ENCODE data around the gene LCAT. TPM values are rescaled to one million over a fixed set of nuclear protein-coding genes. Genes with fewer than 3 reads are reported as not detected.

Gene LCAT
- total RNA-seq, 2 donors from 2014 or later = 6.9 to 17.4 TPM

- intact Hi-C loops (cut with DNase I) = no loop called here
- no peaks in the 10 kb centered on the region for H3K4me1 ChIP-seq (replicated peaks)
Measured at GRCh38 chr16:67942510-67943255, 1.2 kb downstream of the LCAT start.

DNA sequence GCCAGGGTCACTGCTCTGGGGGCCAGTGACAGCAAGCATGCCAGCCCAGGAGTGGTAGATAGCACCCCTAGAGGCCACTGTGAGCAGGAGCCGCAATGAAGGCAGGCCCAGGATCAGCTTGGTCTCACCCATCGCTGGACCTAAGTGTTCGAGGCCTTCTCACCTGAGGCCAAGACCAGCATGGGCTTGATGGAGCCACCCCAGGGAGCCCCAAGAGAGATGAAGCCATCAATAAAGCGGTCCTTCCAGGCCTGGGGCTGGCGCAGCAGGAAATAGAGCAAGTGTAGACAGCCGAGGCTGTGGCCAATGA is 1.8 kb downstream of the LCAT start:
- H3K9me3 ChIP-seq = no peaks in the 10 kb centered on the region
- intact Hi-C loops (cut with DNase I) = no loop called here
- peaks cover 12 to 21% of the 10 kb centered on the region in 2 donors for H3K36me3 ChIP-seq
- no peak for DNase-seq (ENCODE audit: low spot score)
- no peak overlapping the region for H3K4me3 ChIP-seq
- peaks cover 4% of the 10 kb centered on the region for H3K4me1 ChIP-seq (replicated peaks)
- H3K27me3 ChIP-seq (replicated peaks; ENCODE audit: insufficient read depth) = no peaks in the 10 kb centered on the region
- TF ChIP-seq POLR2A (IDR thresholded peaks at IDR 0.05) (no peak), POLR2AphosphoS5 (IDR thresholded peaks at IDR 0.05) (no peak)
- TF ChIP-seq, protein P1, sequence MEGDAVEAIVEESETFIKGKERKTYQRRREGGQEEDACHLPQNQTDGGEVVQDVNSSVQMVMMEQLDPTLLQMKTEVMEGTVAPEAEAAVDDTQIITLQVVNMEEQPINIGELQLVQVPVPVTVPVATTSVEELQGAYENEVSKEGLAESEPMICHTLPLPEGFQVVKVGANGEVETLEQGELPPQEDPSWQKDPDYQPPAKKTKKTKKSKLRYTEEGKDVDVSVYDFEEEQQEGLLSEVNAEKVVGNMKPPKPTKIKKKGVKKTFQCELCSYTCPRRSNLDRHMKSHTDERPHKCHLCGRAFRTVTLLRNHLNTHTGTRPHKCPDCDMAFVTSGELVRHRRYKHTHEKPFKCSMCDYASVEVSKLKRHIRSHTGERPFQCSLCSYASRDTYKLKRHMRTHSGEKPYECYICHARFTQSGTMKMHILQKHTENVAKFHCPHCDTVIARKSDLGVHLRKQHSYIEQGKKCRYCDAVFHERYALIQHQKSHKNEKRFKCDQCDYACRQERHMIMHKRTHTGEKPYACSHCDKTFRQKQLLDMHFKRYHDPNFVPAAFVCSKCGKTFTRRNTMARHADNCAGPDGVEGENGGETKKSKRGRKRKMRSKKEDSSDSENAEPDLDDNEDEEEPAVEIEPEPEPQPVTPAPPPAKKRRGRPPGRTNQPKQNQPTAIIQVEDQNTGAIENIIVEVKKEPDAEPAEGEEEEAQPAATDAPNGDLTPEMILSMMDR (IDR thresholded peaks at IDR 0.05) = peak in 3 of 4 experiments; percentile 26 to 50 (median 34)
- H3K27ac ChIP-seq = no peak overlapping the region
- 70% methylated on average over 6 of the region's 6 CpGs for WGBS

More at GRCh38 chr16:67942510-67943255, 1.2 kb downstream of the LCAT start:
- peaks cover 12 to 27% of the 10 kb centered on the region in 2 donors for H3K36me3 ChIP-seq
- TF ChIP-seq POLR2AphosphoS5 (IDR thresholded peaks at IDR 0.05) (no peak), POLR2A (IDR thresholded peaks at IDR 0.05) (no peak)
- TF ChIP-seq, protein P1 (IDR thresholded peaks at IDR 0.05) = no peak
- no peaks in the 10 kb centered on the region for H3K9me3 ChIP-seq
- H3K27me3 ChIP-seq (replicated peaks; ENCODE audit: insufficient read depth) = no peaks in the 10 kb centered on the region
- no peak for DNase-seq (ENCODE audit: low spot score)
- H3K4me3 ChIP-seq = no peak overlapping the region
- H3K27ac ChIP-seq = no peak overlapping the region
- 72% methylated on average over 22 of the region's 27 CpGs for WGBS

DNA sequence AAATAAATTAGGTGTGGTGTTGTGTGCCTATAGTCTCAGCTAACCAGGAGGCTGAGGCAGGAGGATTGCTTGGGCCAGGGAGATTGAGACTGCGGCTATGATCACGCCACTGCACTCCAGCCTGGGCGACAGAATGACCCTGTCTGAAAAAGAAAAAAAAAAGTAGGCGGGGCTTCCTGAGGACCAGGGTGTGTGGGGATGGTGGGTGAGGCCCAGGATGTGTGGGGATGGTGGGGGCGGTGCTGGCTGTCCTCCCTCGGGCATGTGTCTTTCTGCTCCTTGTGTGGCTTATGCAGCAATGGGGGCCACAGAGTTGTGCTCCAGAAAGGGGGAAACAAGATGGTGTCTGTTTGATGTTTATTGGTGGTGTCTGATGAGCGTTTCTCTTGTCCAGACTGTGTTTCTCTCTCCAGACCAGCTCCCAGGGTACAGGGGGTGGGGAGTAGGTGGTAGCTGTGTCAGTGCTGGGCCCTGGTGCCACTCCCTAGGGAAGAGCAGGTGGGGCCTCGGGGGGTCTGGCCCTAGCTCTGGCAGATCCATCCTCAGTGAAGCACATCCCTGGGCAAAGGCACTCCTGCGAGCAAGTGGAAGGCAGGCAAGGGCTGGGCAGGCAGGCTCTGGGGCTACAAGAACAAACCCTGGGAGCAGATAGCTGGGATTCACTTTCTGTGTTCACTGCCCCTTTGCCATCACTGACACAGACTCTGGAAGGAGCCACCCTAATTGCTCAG is 2.3 kb downstream of the LCAT start:
- WGBS = 79% methylated on average over 9 of the region's 9 CpGs
- TF ChIP-seq POLR2A (IDR thresholded peaks at IDR 0.05) (no peak), POLR2AphosphoS5 (IDR thresholded peaks at IDR 0.05) (no peak)
- TF ChIP-seq, protein P1 (IDR thresholded peaks at IDR 0.05) = no peak
- Histone ChIP-seq H3K9me3 (no peaks in the 10 kb centered on the region), H3K36me3 (peaks cover 12 to 16% of the 10 kb centered on the region in 2 donors), H3K27me3 (replicated peaks; ENCODE audit: insufficient read depth) (no peaks in the 10 kb centered on the region), H3K27ac (no peak overlapping the region), H3K4me1 (replicated peaks) (peaks cover 7% of the 10 kb centered on the region), H3K4me3 (no peak overlapping the region)
- intact Hi-C loops (cut with DNase I) = no loop called here
- no peak for DNase-seq (ENCODE audit: low spot score)

GRCh38 chr16:67940446-67941089 is 3.4 kb downstream of the LCAT start:
- no peak for DNase-seq (ENCODE audit: low spot score)
- peaks cover 7% of the 10 kb centered on the region for H3K4me1 ChIP-seq (replicated peaks)
- no peaks in the 10 kb centered on the region for H3K9me3 ChIP-seq
- no peaks in the 10 kb centered on the region for H3K27me3 ChIP-seq (replicated peaks; ENCODE audit: insufficient read depth)
- intact Hi-C loops (cut with DNase I) = no loop called here
- H3K4me3 ChIP-seq = no peak overlapping the region
- H3K36me3 ChIP-seq = peaks cover 2 to 6% of the 10 kb centered on the region in 2 donors
- 96% methylated on average over 5 of the region's 5 CpGs for WGBS
- no peak overlapping the region for H3K27ac ChIP-seq
- no peak for TF ChIP-seq POLR2AphosphoS5 (IDR thresholded peaks at IDR 0.05)
- TF ChIP-seq, protein P1 (IDR thresholded peaks at IDR 0.05) = no peak
- TF ChIP-seq POLR2A (IDR thresholded peaks at IDR 0.05) = no peak

Data from prostate gland (tissue), 2 donors.